Cerebellar cortex (tissue), 1 donor: ENCODE results near the gene CATSPERB.
"Not testable (repeated sequence)": the region's sequence is repeated elsewhere in the genome, so short reads cannot be mapped to it uniquely, and the experiment has no call there.

Experiments used
- DNase-seq: peaks from one replicate; pipeline ENCODE4 v3.0.0-alpha.2; 2015; ENCODE audit warnings: low spot score

The CATSPERB gene

GRCh38 chr14:91667101-91667500 is 64.8 kb downstream of the CATSPERB start:
- DNase-seq, result not testable (repeated sequence)

GRCh38 chr14:91660790-91661189 is 71.1 kb downstream of the CATSPERB start:
- no peak for DNase-seq

GRCh38 chr14:91654836-91655235 is 77.0 kb downstream of the CATSPERB start:
- no peak for DNase-seq

- DNase-seq, result no peak
Measured at GRCh38 chr14:91653451-91653850, 78.4 kb downstream of the CATSPERB start.

- DNase-seq, result no peak
Measured at GRCh38 chr14:91649930-91650329, 82.0 kb downstream of the CATSPERB start.

- no peak for DNase-seq
Measured at GRCh38 chr14:91647856-91648255, 84.0 kb downstream of the CATSPERB start.

- DNase-seq, result no peak
Measured at GRCh38 chr14:91636604-91637003, 95.3 kb downstream of the CATSPERB start.

- DNase-seq, result no peak
Measured at GRCh38 chr14:91624757-91625156, 107.1 kb downstream of the CATSPERB start.

- DNase-seq, result no peak
Measured at GRCh38 chr14:91614187-91614586, 117.7 kb downstream of the CATSPERB start.

- DNase-seq, result no peak
Measured at GRCh38 chr14:91613459-91614112, 118.3 kb downstream of the CATSPERB start.

GRCh38 chr14:91611528-91611927 is 120.4 kb downstream of the CATSPERB start:
- no peak for DNase-seq

- no peak for DNase-seq
Measured at GRCh38 chr14:91609161-91609560, 122.7 kb downstream of the CATSPERB start.

- no peak for DNase-seq
Measured at GRCh38 chr14:91607322-91608047, 124.4 kb downstream of the CATSPERB start.

- DNase-seq, result no peak
Measured at GRCh38 chr14:91606851-91607250, 125.0 kb downstream of the CATSPERB start.

GRCh38 chr14:91604611-91605010 is 127.3 kb downstream of the CATSPERB start:
- not testable (repeated sequence) for DNase-seq

- no peak for DNase-seq
Measured at GRCh38 chr14:91599994-91600393, 131.9 kb downstream of the CATSPERB start.

- no peak for DNase-seq
Measured at GRCh38 chr14:91595736-91596135, 136.2 kb downstream of the CATSPERB start.

- not testable (repeated sequence) for DNase-seq
Measured at GRCh38 chr14:91593957-91594356, 137.9 kb downstream of the CATSPERB start.

GRCh38 chr14:91586410-91586809 is 145.5 kb downstream of the CATSPERB start:
- no peak for DNase-seq

GRCh38 chr14:91585856-91586255 is 146.0 kb downstream of the CATSPERB start:
- DNase-seq, result no peak

GRCh38 chr14:91582761-91583160 is 149.1 kb downstream of the CATSPERB start:
- no peak for DNase-seq

GRCh38 chr14:91580876-91581577 is 150.9 kb downstream of the CATSPERB start:
- no peak for DNase-seq

- DNase-seq, result no peak
Measured at GRCh38 chr14:91577632-91578233, 154.2 kb downstream of the CATSPERB start.
